NT2/D1 (cell line): ENCODE data around the gene TGM1.

Source experiments
- SUZ12 ChIP-seq: IDR thresholded peaks from 2 replicates; pipeline ENCODE4 v1.6.1; 2011; ENCODE audit not compliant: insufficient read length, insufficient read depth; ENCODE audit errors: extremely low read depth
- YY1 ChIP-seq: IDR thresholded peaks from 2 replicates; pipeline ENCODE4 v1.6.1; 2011; ENCODE audit not compliant: insufficient read length, insufficient read depth
- ZNF274 ChIP-seq: IDR thresholded peaks from 2 replicates; pipeline ENCODE4 v1.6.1; 2011; ENCODE audit warnings: mild to moderate bottlenecking, low read depth, low read length

DNA sequence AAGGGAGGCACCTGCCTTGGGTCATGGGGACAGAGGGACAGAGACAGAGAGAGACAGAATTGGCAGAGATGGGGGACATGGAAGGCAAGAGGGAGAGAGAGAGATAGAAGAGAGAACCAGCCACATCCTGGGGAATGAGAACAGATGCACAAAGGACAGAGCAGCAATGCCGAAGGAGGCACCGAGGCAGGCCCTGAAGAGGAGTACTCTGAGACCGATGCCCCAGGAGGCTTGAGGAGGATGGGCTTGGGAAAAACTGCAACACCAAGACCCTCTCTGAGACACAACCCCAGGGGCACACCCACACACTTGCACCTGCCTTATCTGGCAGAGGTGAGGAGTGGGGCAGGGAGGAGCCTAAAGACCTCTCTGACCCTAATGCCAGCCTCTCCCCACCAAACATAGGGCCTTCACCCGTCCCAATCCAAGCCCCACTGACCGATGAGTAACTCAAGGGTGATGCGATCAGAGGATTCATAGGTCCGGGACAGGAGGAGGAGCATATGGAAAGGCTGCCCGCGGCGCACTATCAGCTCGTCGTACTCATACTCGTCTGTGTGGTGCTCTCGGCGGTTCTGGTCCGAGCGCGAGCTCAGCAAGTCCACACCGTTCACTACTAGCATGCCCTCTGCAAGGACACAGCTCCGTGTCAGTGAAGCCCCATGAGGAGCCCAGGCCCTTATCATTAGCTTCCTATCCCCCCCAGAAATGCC, 1.6 kb downstream of the TGM1 start:
- TF ChIP-seq ZNF274 (no peak), SUZ12 (no peak), YY1 (no peak)
